ENCODE results near the gene PTP4A1.

DNA sequence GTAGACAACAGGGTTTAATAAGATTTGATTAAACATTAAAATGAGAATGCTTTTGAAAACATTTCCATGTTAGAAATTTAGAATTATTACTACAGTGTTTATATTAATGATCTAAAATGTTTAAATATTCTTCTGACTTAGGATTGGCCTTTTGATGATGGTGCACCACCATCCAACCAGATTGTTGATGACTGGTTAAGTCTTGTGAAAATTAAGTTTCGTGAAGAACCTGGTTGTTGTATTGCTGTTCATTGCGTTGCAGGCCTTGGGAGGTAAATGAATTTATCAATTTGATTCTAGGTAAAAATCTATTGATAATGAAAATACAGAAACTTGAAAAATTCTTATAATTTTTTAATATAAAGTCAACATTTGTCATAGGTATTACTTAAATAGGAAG, 6.5 kb downstream of the PTP4A1 start:
- TF ChIP-seq, protein P1, sequence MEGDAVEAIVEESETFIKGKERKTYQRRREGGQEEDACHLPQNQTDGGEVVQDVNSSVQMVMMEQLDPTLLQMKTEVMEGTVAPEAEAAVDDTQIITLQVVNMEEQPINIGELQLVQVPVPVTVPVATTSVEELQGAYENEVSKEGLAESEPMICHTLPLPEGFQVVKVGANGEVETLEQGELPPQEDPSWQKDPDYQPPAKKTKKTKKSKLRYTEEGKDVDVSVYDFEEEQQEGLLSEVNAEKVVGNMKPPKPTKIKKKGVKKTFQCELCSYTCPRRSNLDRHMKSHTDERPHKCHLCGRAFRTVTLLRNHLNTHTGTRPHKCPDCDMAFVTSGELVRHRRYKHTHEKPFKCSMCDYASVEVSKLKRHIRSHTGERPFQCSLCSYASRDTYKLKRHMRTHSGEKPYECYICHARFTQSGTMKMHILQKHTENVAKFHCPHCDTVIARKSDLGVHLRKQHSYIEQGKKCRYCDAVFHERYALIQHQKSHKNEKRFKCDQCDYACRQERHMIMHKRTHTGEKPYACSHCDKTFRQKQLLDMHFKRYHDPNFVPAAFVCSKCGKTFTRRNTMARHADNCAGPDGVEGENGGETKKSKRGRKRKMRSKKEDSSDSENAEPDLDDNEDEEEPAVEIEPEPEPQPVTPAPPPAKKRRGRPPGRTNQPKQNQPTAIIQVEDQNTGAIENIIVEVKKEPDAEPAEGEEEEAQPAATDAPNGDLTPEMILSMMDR (IDR thresholded peaks at IDR 0.05; ENCODE audit: low read depth, low read length), result no peak
- no peak for TF ChIP-seq EZH2phosphoT487 (IDR thresholded peaks at IDR 0.05; ENCODE audit: low read depth)
